Globus pallidus (tissue), 1 donor: ENCODE data around the gene PLEKHA5.
"Not testable (repeated sequence)": the region's sequence is repeated elsewhere in the genome, so short reads cannot be mapped to it uniquely, and the experiment has no call there.

Experiments
- DNase-seq: peaks from one replicate; pipeline ENCODE4 v3.0.0-alpha.2; 2015; ENCODE audit warnings: low spot score

PLEKHA5 gene

GRCh38 chr12:19203539-19204506 lies 74.3 kb downstream of the PLEKHA5 start:
- DNase-seq = no peak

DNA sequence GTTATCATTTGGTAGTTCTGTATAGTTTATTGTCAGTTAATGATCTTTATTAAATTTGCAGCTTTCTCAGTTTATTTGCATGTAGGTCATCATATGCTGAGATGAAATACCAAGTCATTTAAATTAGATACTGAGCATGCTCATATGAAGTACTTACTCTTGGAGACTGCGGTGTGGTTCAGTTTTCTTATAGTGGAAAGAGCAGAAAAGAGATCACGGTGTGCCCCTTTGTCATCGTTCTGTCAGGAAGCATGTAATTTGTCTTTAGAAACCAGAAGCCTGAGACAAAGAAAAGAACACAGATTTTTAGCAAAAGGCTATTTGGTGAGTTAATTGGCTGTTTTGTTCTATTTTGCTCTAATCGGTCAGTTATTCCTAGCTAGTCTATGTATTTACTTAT lies 75.6 kb downstream of the PLEKHA5 start:
- DNase-seq = no peak

DNA sequence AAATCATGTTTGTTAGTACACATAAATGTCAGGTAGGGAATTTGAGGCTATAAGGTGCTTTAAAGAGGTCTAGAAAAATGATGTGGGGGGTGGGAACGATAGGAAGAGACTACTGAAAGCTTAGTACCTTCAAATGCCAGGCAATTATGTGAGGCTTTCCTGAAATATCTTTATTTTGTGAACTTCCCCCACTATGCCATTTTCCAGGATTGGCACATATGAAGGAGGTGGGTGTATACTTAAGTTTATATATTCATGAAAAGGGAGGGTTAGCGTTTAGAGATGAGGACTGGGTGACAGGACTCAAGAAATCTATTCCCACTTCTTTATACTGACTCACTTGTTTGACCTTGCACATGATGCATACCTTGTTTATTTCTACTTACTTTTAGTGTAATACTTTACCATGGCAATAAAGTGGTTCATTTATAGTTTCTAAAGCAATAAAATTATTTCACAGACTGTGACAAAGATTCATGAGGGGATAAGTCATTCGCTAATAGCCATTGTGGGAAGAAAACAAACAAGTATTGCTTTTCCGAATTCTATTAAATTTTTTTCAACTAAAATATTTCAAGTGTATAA lies 77.1 kb downstream of the PLEKHA5 start:
- no peak for DNase-seq

DNA sequence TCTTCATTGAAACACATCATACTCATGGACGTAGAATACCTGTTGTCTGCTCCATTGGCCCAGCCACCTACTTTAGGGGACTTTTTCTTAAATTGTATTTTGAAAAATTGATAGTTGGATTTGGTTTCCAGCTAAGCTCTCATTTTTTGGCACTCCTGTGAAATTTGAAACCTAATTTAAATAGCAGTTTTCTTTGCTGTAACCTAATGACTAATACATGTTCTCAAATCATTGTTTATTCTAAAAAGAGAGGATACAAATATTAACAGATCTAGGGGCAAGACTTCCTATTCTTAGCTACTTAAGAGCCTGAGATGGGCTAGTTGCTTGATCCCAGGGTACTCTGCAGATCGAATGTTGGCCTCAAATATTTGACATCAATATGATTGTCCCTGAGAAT lies 78.9 kb downstream of the PLEKHA5 start:
- no peak for DNase-seq

- DNase-seq = no peak
These were observed 80.1 kb downstream of the PLEKHA5 start for GRCh38 chr12:19209661-19210060.

- no peak for DNase-seq
These were observed 82.3 kb downstream of the PLEKHA5 start for GRCh38 chr12:19211802-19212201.

GRCh38 chr12:19212245-19212644 lies 82.7 kb downstream of the PLEKHA5 start:
- no peak for DNase-seq

GRCh38 chr12:19214020-19214419 lies 84.5 kb downstream of the PLEKHA5 start:
- DNase-seq = no peak

DNA sequence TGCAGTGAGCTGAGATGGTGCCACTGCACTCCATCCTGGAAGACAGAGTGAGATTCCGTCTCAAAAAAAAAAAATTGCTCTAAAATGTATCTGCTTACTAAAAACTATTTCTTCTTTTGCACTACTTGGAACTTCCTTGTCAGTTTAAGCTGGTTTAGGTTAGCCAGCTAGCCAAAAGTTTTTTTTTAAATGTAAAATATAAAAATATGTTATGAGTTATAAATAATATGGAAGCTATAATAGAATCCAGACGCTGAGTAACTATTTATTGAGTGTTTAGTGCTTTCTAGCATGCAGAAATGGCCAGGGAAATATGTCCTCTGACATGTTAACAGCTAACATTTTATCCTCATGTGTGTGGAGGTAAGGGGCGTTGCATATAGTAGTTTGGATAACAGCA lies 85.6 kb downstream of the PLEKHA5 start:
- no peak for DNase-seq

GRCh38 chr12:19217446-19217845 lies 87.9 kb downstream of the PLEKHA5 start:
- DNase-seq = no peak

- no peak for DNase-seq
These were observed 90.7 kb downstream of the PLEKHA5 start for GRCh38 chr12:19220205-19220604.

DNA sequence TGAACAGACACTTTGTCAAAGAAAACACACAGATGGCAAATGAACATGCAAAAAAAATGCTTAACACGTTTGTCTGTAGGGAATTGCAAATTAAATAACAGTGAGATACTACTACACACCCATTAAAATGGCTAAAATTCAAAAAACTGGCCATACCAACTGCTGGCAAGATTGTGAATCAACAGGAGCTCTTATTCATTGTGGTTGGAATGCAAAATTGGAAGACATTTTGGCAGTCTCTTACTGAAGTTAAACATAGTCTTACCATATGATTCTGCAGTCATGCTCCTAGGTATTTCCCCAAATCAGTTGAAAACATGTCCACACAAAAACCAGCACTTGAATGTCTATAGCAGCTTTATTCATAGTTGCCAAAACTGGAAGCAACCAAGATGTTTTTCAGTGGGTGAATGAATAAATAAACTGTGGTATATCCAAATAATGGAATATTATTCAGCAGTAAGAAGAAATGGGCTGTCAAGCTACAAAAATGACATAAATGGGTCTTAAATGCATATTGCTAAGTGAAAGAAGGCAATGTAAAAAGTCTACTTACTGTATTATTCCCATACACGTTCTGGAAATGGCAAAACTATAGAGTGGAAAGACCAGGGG lies 91.4 kb downstream of the PLEKHA5 start:
- no peak for DNase-seq

- DNase-seq = no peak
These were observed 93.0 kb downstream of the PLEKHA5 start for GRCh38 chr12:19222558-19222957.

DNA sequence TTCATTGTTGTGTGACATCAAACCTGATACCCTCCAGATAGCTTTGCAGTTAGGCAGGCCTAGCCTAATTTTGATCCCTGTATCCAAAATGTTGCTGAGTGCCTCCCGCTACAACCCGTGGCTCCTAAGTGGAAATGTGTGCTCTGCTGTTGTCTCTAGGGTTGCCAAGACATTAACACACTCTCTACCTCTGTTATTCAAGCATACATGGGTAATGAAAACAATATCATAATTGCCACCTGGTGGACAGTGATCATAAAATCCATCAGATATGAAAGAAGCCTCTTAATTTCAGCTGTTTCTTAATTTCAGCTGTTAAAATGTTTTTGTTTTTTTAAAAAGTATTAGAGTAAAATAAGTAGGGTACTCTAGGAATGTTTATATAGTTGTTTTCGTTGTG lies 93.5 kb downstream of the PLEKHA5 start:
- DNase-seq = no peak

DNA sequence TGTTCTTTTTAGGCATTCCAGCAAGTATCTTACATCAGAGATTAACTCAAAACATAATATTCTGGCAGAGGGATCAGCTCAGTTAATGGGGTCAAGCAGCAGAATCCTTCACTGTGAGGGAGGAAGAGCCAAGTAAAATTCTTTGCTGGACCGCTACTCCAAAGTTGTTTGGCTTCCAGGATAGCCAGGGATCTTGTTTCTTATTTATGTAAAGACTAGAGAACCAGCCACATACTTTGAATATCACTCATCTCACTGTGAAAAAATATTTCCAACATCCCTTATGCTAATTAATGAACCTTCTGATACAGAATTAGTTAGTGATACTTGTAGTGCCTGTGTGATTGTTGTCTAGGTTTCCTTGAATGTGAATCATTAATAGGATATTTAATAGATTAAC lies 94.2 kb downstream of the PLEKHA5 start:
- no peak for DNase-seq

DNA sequence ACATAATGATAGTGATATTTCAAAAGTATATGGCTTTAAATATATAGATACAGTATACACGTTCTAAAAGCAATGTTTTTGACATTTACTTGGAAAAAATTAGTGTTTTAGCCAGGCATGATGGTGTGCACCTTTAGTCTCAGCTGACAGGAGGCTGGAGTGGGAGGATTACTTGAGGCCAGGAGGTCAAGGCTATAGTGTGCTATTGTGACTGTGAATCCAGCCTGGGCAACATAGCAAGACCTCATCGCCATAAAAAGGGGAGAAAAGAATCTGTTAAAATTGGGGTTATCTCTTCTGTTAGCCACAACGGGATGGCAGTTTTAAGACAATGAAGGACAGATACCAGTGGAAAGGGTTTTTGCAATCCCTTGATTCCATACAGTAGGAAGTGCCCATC lies 95.2 kb downstream of the PLEKHA5 start:
- no peak for DNase-seq

DNA sequence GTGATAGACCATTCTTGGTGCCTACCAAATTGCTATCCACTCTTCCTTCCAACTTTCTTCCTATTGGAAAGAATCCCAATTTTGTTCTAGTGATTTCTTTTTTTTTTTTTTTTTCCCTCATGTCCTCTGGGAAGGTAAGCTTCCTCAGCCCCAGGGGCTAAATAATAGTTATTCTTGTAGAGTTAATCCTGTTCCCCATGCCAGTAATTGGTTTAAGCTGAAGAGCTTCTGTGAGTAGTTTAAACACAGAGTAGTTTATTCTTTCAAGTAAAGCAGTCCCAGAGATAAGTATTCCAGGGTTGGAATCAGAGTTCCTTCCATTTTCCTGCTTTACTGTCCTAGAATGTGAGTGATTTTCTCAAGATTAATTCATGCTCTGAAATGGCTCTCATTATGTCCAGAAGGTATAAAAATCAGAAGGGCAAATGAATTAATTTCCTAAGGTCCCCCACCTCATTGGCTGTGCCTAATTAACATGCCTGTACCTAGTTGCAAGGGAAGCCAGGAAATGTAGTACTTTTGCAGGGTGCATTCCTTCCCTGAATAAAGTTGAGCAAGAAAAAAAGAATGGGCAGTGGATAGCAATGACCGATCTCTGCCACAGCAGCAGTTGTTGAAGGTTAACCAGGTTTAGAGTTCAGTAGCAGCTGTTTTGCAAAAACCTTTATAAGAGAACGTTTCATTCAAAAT lies 97.8 kb downstream of the PLEKHA5 start:
- no peak for DNase-seq

DNA sequence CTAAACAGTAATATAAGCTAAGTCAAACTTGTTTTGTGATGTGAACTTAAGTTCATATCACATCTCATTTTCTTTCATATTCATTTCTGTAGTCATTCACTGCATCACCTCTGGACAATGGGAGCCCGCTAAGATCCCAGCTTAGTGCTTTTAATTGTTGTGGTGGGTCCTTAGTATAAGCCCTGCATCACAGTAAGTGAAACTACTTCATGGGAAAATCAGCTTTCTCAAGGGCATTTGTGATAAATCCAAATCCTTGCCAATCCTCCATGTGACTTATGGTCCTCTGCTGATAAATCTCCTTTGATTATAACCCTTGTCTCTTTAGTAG lies 98.3 kb downstream of the PLEKHA5 start:
- no peak for DNase-seq

DNA sequence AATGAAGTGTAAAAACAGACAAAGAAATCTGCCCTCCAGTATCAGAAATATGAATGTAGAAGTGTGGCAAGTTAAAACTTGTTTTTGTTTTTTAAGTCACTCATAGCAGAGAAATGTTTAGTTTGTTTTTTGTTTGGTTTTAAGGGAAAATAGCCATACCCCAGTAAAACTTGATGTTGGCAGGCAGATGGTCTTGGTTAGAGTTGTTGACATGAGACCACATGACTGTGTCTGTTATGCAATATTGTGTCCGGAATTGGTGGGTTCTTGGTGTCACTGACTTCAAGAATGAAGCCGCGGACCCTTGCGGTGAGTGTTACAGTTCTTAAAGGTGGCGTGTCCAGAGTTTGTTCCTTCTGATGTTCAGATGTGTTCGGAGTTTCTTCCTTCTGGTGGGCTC lies 99.5 kb downstream of the PLEKHA5 start:
- not testable (repeated sequence) for DNase-seq

- no peak for DNase-seq
These were observed 100.8 kb downstream of the PLEKHA5 start for GRCh38 chr12:19230299-19230866.

- DNase-seq = no peak
These were observed 101.4 kb downstream of the PLEKHA5 start for GRCh38 chr12:19230896-19231295.

DNA sequence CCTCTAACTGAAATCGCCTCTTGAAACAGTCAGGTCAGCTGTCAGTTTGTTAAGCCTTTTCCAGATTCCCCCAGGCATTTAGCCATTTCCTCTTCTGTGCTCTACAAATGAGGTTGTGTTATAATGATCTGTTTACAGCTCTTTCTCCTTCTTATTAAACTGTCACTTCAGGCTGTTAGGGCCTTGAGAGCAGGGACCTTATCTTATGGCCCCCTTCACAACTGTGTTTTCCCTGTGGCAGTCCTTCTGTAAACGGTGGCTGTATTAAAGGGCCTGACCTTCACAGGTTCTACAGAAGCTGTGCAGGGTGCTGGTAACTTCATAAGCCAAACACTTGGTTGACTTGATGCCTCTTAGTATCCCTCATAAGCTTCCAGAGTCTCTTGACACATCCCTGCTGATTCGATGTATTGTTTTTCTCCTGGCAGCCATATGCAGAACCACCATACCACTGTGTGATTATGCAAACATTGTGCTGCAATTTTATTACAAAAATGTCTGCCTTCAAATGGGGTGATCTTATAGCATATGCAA lies 104.7 kb downstream of the PLEKHA5 start:
- DNase-seq = no peak
